Endometrial microvascular endothelial cells (primary cell): ENCODE results near the gene BANP. TPM values are rescaled to one million over a fixed set of nuclear protein-coding genes. Genes with fewer than 3 reads are reported as not detected.
"Not testable (repeated sequence)": the region's sequence is repeated elsewhere in the genome, so short reads cannot be mapped to it uniquely, and the experiment has no call there.

ENCODE experiments used
- in situ Hi-C: cut with HindIII; loops from 2 replicates; pipeline ENCODE4 v1.10.0; 2017; ENCODE audit warnings: low sequenced_read_pairs, low pct_unique_long_range_greater_than_20kb; ENCODE audit errors: inconsistent ontology term
- total RNA-seq: library from RNA; depleted of rRNA; stranded (reverse); fragments of >200 nt; gene quantifications from one replicate; pipeline ENCODE4 v1.2.3, GENCODE V29; 2015; ENCODE audit errors: inconsistent ontology term

The BANP gene
- total RNA-seq, 1 donor from 2014 or later: 18.8 TPM

GRCh38 chr16:87924811-87925670 is 26.2 kb upstream of the BANP start:
- in situ Hi-C loops: no loop called here

GRCh38 chr16:87926246-87927194 is 24.7 kb upstream of the BANP start:
- in situ Hi-C loops: no loop called here

- in situ Hi-C loops: no loop called here
These were observed 24.1 kb upstream of the BANP start for GRCh38 chr16:87927195-87927562.

- in situ Hi-C loops: no loop called here
These were observed 21.2 kb upstream of the BANP start for GRCh38 chr16:87929986-87930385.

GRCh38 chr16:87930456-87930855 is 20.8 kb upstream of the BANP start:
- in situ Hi-C loops: no loop called here

GRCh38 chr16:87931504-87931903 is 19.7 kb upstream of the BANP start:
- in situ Hi-C loops: no loop called here

GRCh38 chr16:87932475-87933139 is 18.6 kb upstream of the BANP start:
- in situ Hi-C loops: not testable (repeated sequence)

GRCh38 chr16:87933140-87933495 is 18.1 kb upstream of the BANP start:
- in situ Hi-C loops: no loop called here

- in situ Hi-C loops: not testable (repeated sequence)
These were observed 16.3 kb upstream of the BANP start for GRCh38 chr16:87934752-87935425.

- in situ Hi-C loops: not testable (repeated sequence)
These were observed 15.2 kb upstream of the BANP start for GRCh38 chr16:87936016-87936374.

GRCh38 chr16:87936375-87937230 is 14.6 kb upstream of the BANP start, which contains the start of gene CA5A:
Gene CA5A, minus strand, starts transcription at chr16:87936529. Its CDS starts 79 bp downstream, at chr16:87936450.
- in situ Hi-C loops: no loop called here

- in situ Hi-C loops: not testable (repeated sequence)
These were observed 14.0 kb upstream of the BANP start for GRCh38 chr16:87937231-87937542.

- in situ Hi-C loops: no loop called here
These were observed 12.8 kb upstream of the BANP start for GRCh38 chr16:87938412-87938949.

- in situ Hi-C loops: no loop called here
These were observed 11.4 kb upstream of the BANP start for GRCh38 chr16:87939562-87940423.

GRCh38 chr16:87942680-87943079 is 8.6 kb upstream of the BANP start:
- in situ Hi-C loops: no loop called here

- in situ Hi-C loops: no loop called here
These were observed 5.7 kb upstream of the BANP start for GRCh38 chr16:87945351-87946042.
